Osteocyte (in vitro differentiated cells): ENCODE measurements around the gene ZNF837. TPM values are rescaled to one million over a fixed set of nuclear protein-coding genes. Genes with fewer than 3 reads are reported as not detected.

Experiments
- DNase-seq: peaks from one replicate; pipeline ENCODE4 v3.0.0; 2021; ENCODE audit warnings: mixed read lengths; ENCODE audit not compliant: unreplicated experiment; ENCODE audit errors: extremely low spot score
- H3K27ac Mint-ChIP-seq: one replicate; pipeline ENCODE4 v1.8.0; 2021; ENCODE audit warnings: mild to moderate bottlenecking, mixed read lengths; ENCODE audit not compliant: unreplicated experiment
- H3K27me3 Mint-ChIP-seq: one replicate; pipeline ENCODE4 v1.8.0; 2021; ENCODE audit warnings: mixed read lengths; ENCODE audit not compliant: unreplicated experiment
- H3K36me3 Mint-ChIP-seq: one replicate; pipeline ENCODE4 v1.8.0; 2021; ENCODE audit warnings: mixed read lengths; ENCODE audit not compliant: unreplicated experiment
- H3K4me1 Mint-ChIP-seq: one replicate; pipeline ENCODE4 v1.8.0; 2021; ENCODE audit warnings: mixed read lengths; ENCODE audit not compliant: unreplicated experiment
- H3K4me3 Mint-ChIP-seq: one replicate; pipeline ENCODE4 v1.8.0; 2021; ENCODE audit warnings: mild to moderate bottlenecking, moderate library complexity, mixed read lengths; ENCODE audit not compliant: unreplicated experiment
- H3K9me3 Mint-ChIP-seq: one replicate; pipeline ENCODE4 v1.8.0; 2021; ENCODE audit warnings: mixed read lengths; ENCODE audit not compliant: unreplicated experiment
- total RNA-seq: library from RNA; stranded (reverse); gene quantifications from 2 replicates; pipeline ENCODE4 v1.2.1, GENCODE V29; 2021
- TF ChIP-seq, protein P1 (sequence below): fragments of 200-600 bp; sonication (generic); IDR thresholded peaks from 2 replicates; pipeline ENCODE4 v1.5.0; 2021; ENCODE audit warnings: antibody characterized with exemption, mild to moderate bottlenecking, moderate library complexity

Gene ZNF837
- total RNA-seq, 1 donor from 2014 or later = 3.0 TPM

DNA sequence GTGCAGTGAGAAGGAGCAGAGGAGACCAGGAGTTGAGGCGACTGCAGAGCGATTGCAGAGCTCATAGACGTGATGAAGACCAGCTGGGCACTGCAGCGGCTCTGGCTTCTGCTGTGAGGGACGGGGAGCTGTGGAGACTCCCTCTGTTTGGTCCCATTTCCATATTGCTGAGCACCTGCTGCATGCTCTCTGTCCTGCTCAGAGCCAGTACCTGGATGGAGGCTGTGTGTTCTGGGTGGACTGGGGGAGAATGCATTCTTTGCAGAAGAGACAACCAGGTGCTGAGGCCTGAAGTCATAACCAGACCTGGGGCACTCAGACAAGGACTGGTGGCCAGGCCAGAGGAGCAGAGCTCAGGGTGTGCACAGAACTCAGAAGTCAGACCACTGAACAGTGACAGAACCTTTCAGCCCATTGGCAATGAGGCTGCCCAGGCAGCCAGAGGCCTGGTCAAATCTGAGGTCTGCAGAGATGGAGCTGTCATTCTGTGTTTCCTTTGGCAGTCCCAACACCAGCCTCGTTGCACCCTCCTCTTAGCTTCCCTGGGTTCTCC, 26.3 kb downstream of the ZNF837 start:
- no peaks in the 10 kb centered on the region for H3K9me3 Mint-ChIP-seq
- H3K36me3 Mint-ChIP-seq = peaks cover 8% of the 10 kb centered on the region
- H3K27me3 Mint-ChIP-seq = no peaks in the 10 kb centered on the region
- H3K4me1 Mint-ChIP-seq = peaks cover 2% of the 10 kb centered on the region
- H3K27ac Mint-ChIP-seq = no peak overlapping the region
- TF ChIP-seq, protein P1, sequence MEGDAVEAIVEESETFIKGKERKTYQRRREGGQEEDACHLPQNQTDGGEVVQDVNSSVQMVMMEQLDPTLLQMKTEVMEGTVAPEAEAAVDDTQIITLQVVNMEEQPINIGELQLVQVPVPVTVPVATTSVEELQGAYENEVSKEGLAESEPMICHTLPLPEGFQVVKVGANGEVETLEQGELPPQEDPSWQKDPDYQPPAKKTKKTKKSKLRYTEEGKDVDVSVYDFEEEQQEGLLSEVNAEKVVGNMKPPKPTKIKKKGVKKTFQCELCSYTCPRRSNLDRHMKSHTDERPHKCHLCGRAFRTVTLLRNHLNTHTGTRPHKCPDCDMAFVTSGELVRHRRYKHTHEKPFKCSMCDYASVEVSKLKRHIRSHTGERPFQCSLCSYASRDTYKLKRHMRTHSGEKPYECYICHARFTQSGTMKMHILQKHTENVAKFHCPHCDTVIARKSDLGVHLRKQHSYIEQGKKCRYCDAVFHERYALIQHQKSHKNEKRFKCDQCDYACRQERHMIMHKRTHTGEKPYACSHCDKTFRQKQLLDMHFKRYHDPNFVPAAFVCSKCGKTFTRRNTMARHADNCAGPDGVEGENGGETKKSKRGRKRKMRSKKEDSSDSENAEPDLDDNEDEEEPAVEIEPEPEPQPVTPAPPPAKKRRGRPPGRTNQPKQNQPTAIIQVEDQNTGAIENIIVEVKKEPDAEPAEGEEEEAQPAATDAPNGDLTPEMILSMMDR = no peak
- no peak overlapping the region for H3K4me3 Mint-ChIP-seq
- DNase-seq = no peak

DNA sequence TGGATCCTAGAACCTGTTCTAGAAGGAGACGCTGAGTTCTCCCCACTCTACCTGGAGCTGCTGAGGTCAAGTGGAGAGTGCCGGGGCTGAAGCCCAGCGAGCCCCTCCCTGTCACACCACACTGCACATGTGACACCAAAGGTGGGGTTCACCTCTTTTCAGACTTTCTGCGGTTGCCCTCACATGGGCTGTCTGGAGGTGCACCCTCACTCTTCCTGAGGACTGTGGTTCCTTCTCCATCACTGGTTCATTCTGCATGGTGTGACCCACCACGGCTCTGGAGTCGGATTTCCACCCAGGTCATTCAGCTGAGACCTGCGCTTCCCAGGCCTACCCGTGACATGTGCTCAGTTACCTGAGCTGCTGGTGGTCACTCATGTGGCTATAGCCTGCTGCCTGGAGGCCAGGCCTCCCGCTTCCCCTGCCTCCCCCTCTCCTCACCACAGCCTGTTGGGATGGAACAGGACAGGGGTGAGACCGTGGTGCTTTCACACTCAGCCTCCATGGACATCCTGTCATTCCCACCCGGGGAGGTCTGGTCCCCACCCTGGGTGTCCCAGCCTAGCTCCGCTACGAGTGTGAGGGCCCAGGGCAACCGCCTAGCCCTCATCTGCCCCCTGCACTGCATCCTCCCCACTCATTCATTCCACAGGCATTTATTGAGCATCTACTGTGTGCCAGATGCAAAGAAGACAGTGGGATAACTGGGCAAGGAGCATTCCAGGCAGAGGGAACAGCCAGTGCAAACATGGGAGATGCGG, 26.9 kb downstream of the ZNF837 start:
- Mint-ChIP-seq H3K4me3 (no peak overlapping the region), H3K27ac (no peak overlapping the region), H3K27me3 (no peaks in the 10 kb centered on the region), H3K9me3 (no peaks in the 10 kb centered on the region), H3K36me3 (peaks cover 10% of the 10 kb centered on the region), H3K4me1 (peaks cover 5% of the 10 kb centered on the region)
- TF ChIP-seq, protein P1 = no peak
- DNase-seq = no peak

DNA sequence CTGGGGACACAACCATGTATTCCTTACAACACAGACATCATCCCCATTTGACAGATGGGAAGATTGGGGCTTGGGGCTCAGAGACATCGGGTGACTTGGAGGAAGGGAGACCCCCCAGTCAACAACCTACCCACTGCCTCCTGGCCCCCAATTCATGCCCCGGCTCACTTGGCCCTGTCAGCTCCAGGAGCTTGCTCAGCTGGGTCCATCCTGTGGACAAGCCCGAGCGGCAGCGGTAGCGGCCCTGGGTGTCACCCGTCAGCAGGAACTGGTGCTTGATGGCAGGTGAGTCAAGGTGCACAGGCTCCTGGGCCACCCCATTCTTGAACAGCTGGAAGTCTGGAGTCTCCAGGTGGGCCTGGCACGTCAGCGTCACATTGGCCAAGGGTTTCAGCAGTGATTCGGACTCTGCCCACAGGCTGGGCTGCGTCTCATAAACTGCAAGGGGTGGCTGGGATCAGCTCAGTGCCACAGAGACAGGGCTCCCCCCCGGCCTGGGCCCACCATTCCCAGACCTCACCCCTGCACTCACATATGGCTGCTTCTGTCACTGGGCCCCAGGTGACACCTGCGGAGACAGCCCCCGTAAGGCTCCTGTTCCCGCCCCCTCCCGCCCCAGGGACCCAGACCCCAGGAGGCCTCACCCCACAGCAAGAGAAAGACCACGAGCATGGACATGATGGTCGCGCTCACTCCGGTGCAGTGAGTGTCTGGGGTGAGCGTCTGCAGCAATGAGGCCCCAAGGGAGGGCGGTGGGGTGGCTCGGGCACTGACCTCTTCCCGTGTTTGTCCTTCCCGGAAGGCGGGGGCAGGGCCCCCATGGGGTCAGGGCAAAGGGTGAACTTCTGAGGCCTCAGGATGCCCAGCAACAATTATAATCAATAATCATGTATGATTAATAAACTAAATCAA, 27.8 kb downstream of the ZNF837 start, which contains the start of gene A1BG:
Gene A1BG (minus strand): TSS at position 733 of the 912 bp plus-strand sequence. CDS start 55 bp downstream, at position 678.
- no peak for DNase-seq
- Mint-ChIP-seq H3K4me1 (peaks cover 14% of the 10 kb centered on the region), H3K27ac (no peak within 1 kb of the TSS), H3K9me3 (no peaks in the 10 kb centered on the region), H3K36me3 (peaks cover 10% of the 10 kb centered on the region), H3K27me3 (no peaks in the 10 kb centered on the region), H3K4me3 (no peak within 1 kb of the TSS)
- TF ChIP-seq, protein P1 = no peak

DNA sequence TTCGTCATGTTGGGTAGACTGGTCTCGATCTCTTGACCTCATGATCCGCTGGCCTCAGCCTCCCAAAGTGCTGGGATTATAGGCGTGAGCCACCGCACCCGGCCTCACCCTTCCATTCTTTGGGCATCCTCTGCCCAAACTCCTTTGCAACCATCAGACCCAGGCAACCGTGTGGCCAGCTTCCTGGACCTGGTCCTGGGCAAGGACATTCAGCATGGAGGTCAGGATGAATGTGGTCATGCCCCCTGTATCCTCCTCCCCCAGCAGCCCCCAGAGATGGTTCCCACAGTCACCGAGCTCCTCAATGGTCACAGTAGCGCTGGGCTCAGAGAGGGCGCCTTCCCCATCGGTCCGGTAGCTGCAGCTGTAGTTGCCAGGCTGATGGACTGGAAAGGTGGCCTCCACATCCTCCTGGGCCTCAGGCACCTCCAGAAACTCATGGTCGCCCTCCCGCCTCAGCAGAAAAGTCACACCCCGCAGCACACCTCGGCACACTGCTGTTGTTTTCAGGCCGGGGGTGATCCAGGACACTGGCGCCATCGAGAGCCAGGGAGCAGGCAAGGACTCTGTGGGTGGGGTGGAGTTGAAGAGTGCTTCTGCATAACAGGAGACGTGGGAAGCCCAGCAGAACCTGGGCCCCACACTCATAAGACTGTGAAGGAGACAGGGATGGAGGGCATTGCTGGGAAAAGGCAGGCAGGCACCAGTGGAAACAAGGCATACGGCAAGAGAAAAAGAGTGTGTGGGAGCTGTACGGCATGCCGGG, 28.7 kb downstream of the ZNF837 start:
- Mint-ChIP-seq H3K4me1 (peaks cover 14% of the 10 kb centered on the region), H3K4me3 (no peak overlapping the region), H3K9me3 (no peaks in the 10 kb centered on the region), H3K27me3 (no peaks in the 10 kb centered on the region), H3K36me3 (peaks cover 10% of the 10 kb centered on the region), H3K27ac (no peak overlapping the region)
- DNase-seq = no peak
- TF ChIP-seq, protein P1 = no peak
